ENCODE data around the gene VWF. TPM values are rescaled to one million over a fixed set of nuclear protein-coding genes. Genes with fewer than 3 reads are reported as not detected.

The VWF gene
- total and polyA plus RNA-seq, 2 of the 4 experiments (the other 2 are of a cell fraction), result under 0.01 to 0.09 TPM

DNA sequence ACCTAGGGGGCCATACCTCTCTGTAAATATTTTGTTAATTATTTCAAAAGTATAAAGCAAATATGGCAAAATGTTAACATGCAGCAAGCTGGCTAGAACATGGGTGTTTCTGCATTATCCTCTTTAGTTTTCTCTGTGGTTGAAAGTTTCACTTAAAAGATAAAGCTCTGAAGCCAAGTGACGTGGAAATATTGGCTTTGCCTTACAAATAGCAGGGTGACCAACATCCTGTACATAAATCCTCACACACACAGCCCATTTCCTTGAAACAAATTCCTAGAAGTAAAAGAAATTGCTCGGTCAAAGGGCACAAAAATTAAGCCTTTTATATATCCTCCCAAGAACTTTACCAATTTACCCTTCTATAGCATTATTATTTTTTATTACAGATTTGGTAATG is 10.6 kb upstream of the VWF start:
- no TSS peak for BruUV-seq (replicated peaks)
- Histone ChIP-seq H3K9me1 (ENCODE audit: insufficient read depth, low read length) (no peaks in the 10 kb centered on the region), H3K79me1 (ENCODE audit: low read depth in 1 of 2, low read length in 2 of 2) (no peaks in the 10 kb centered on the region), H3K9me3 (ENCODE audit: control insufficient read depth, insufficient read depth, low read length) (no peaks in the 10 kb centered on the region), H4K8ac (ENCODE audit: low read depth in 2 of 2, low read length in 2 of 2) (no peak overlapping the region), H2AK5ac (ENCODE audit: low read depth, low read length) (no peak overlapping the region), H3K4ac (ENCODE audit: low read depth, low read length) (no peak overlapping the region), H3K4me3 (ENCODE audit: insufficient read depth, low read depth, low read length) (no peak overlapping the region), H2AK9ac (replicated peaks; ENCODE audit: low read depth, low read length, poor library complexity) (no peak overlapping the region), H3K27me3 (ENCODE audit: control insufficient read depth, insufficient read depth, low read length) (no peaks in the 10 kb centered on the region), H4K91ac (ENCODE audit: insufficient read depth, low read depth, low read length) (no peak overlapping the region), H3K36me3 (ENCODE audit: control insufficient read depth, insufficient read depth, low read length) (no peaks in the 10 kb centered on the region), H3K56ac (ENCODE audit: extremely low read depth, insufficient read depth, low read length) (no peak overlapping the region), H3K23ac (ENCODE audit: low read depth, low read length) (no peak overlapping the region), H2AFZ (replicated peaks; ENCODE audit: low read length, poor library complexity) (no peak overlapping the region), H3K9ac (ENCODE audit: low read depth, low read length) (no peak overlapping the region), H2BK120ac (ENCODE audit: low read depth, low read length) (no peak overlapping the region), H3K27ac (ENCODE audit: insufficient read depth, low read length) (no peak overlapping the region), H3K4me1 (ENCODE audit: control insufficient read depth, insufficient read depth, low read length) (peaks cover 2% of the 10 kb centered on the region; the same call in 1 of the 2 replicates), H4K5ac (ENCODE audit: low read depth, low read length) (no peak overlapping the region), H4K20me1 (ENCODE audit: insufficient read depth, low read length) (no peaks in the 10 kb centered on the region), H3K18ac (ENCODE audit: low read depth, low read length) (no peak overlapping the region), H3K4me2 (ENCODE audit: low read depth, low read length) (no peak overlapping the region), H2BK15ac (ENCODE audit: low read depth, low read length) (no peak overlapping the region), H3K14ac (replicated peaks; ENCODE audit: low read depth, low read length) (no peak overlapping the region), H2BK5ac (ENCODE audit: low read depth, low read length, poor library complexity, severe bottlenecking) (no peak overlapping the region), H2BK20ac (ENCODE audit: low read depth, low read length) (no peak overlapping the region)
- dilution Hi-C loops (cut with HindIII; ENCODE audit: low sequenced_read_pairs, unreplicated experiment), result no loop called here
- ChIA-PET POLR2A (ENCODE audit: unreplicated experiment) (no interaction called here), CTCF (interaction anchor here (0.7 kb wide), 2 partner anchors 11 to 67 kb away, joined by 3 to 4 read pairs; no protein-coding TSS in a partner anchor)
- in situ Hi-C loops (cut with MboI; ENCODE audit: low sequenced_read_pairs), result no loop called here
- ATAC-seq (ENCODE audit: low read depth) (no peak), DNase-seq (peak; percentile 44)
- intact Hi-C loops (cut with micrococcal nuclease), result no loop called here
- TF ChIP-seq CTCF (conservative IDR thresholded peaks at IDR 0.05; ENCODE audit: low read depth, low read length) (no peak), MAFK (IDR thresholded peaks at IDR 0.05; ENCODE audit: low read depth, low read length) (no peak), RCOR1 (IDR thresholded peaks at IDR 0.05; ENCODE audit: insufficient replicate concordance, low read length) (no peak), RFX5 (IDR thresholded peaks at IDR 0.05; ENCODE audit: low read depth, low read length) (no peak), USF2 (IDR thresholded peaks at IDR 0.05; ENCODE audit: low read depth, low read length) (no peak)
- WGBS, 2 experiments (ENCODE audit: extremely low coverage in 2 of 2, insufficient read length in 1 of 2), result no CpG with 5 or more reads among the region's 2 CpGs

Measured in IMR-90 (cell line).